ENCODE data around the gene ARF6. TPM values are rescaled to one million over a fixed set of nuclear protein-coding genes. Genes with fewer than 3 reads are reported as not detected.

The ARF6 gene
- total and polyA plus RNA-seq, 10 of the 15 experiments (the other 5 are each of a cell fraction or from before 2014, with no cell fraction given), result 46.8 to 128 (median 71.9) TPM

- H3K27ac ChIP-seq (ENCODE audit: control insufficient read depth, insufficient read depth), result peak overlapping the region; percentile 99
- FAIRE-seq, result no peak
- H3K4me3 ChIP-seq, result peak overlapping the region; percentile 79
- WGBS (ENCODE audit: insufficient coverage, insufficient replicate concordance, low lambda C conversion rate, missing lambda C conversion rate), result 2% methylated on average over 29 of the region's 30 CpGs
- intact Hi-C loops (cut with micrococcal nuclease; ENCODE audit: unreplicated experiment) (loop anchor here (1.0 to 5.0 kb wide), 6 partner anchors 141 to 450 kb away; partner anchors contain the start of genes DMAC2L, L2HGDH and SOS2), in situ Hi-C loops (cut with MboI) (loop anchor here (10.0 kb wide), 1 partner anchor 233 kb away; no protein-coding TSS in a partner anchor)
- peak overlapping the region; percentile 100 for H2AFZ ChIP-seq (ENCODE audit: control insufficient read depth, low read depth, low read length)
- RAD21 ChIA-PET (ENCODE audit: unreplicated experiment), result interaction anchor here (0.5 to 6.3 kb wide), 29 partner anchors 10 to 671 kb away, joined by 3 to 80 read pairs (median 7); partner anchors contain the start of genes ARF6, DNAAF2, KLHDC2 and MGAT2
- CTCF ChIA-PET, result interaction anchor here (0.6 to 13.8 kb wide), 45 partner anchors 9 to 530 kb away, joined by 3 to 243 read pairs (median 5); partner anchors contain the start of genes ARF6, NEMF, RPL36AL and SOS2
- H3K36me3 ChIP-seq (ENCODE audit: control insufficient read depth in 2 of 2, insufficient read depth in 2 of 2, low read length in 1 of 2), result no peaks in the 10 kb centered on the region
- SMC1A ChIA-PET (ENCODE audit: uncharacterized antibody, unreplicated experiment), result interaction anchor here (0.6 to 11.4 kb wide), 26 partner anchors 10 to 448 kb away, joined by 3 to 91 read pairs (median 6); partner anchors contain the start of genes ARF6 and NEMF
- POLR2A ChIA-PET, result interaction anchor here (0.5 to 5.1 kb wide), 28 partner anchors 10 to 838 kb away, joined by 3 to 54 read pairs (median 5); partner anchors contain the start of genes MGAT2, NEMF, RPL36AL and VCPKMT
- BruUV-seq (replicated peaks), result no TSS peak
- no peaks in the 10 kb centered on the region for H3K27me3 ChIP-seq (replicated peaks in 1 of 2; ENCODE audit: control insufficient read depth in 2 of 2, insufficient read depth in 2 of 2, low read length in 1 of 2)
- DNase-seq (ENCODE audit: low read depth, low spot score), result no peak
- peak overlapping the region; percentile 100 for H3K9ac ChIP-seq (ENCODE audit: control insufficient read depth, insufficient read depth, low read length)
- ATAC-seq, result peak; percentile 5
- no peaks in the 10 kb centered on the region; the same call in 1 of the 3 replicates for H3K9me3 ChIP-seq (replicated peaks; ENCODE audit: control insufficient read depth, insufficient read depth, low read length)
- peak overlapping the region; percentile 66 for H3K4me2 ChIP-seq (ENCODE audit: control insufficient read depth, insufficient read depth)
- H4K20me1 ChIP-seq (ENCODE audit: control insufficient read depth, insufficient read depth), result no peaks in the 10 kb centered on the region
- peaks cover 11% of the 10 kb centered on the region for H3K79me2 ChIP-seq (ENCODE audit: control insufficient read depth, insufficient read depth, low read length)
- peaks cover 8% of the 10 kb centered on the region for H3K4me1 ChIP-seq (ENCODE audit: control insufficient read depth, insufficient read depth, low read length)
- peak; percentile 17; the same call in 1 of the 2 replicates for TF ChIP-seq HCFC1 (IDR thresholded peaks at IDR 0.05; ENCODE audit: low read length)
- TF ChIP-seq STAT1 (conservative IDR thresholded peaks at IDR 0.05), result 0 out of 2 replicates have a peak, but pooled peaks have one; percentile 51
- TF ChIP-seq ZBTB40 (IDR thresholded peaks at IDR 0.05; ENCODE audit: borderline replicate concordance), result no peak
- no peak for TF ChIP-seq BACH1 (IDR thresholded peaks at IDR 0.05; ENCODE audit: borderline replicate concordance)
- TF ChIP-seq NR2C2 (IDR thresholded peaks at IDR 0.05; ENCODE audit: borderline replicate concordance, control insufficient read depth, insufficient read length, low read depth), result no peak
- peak; percentile 91 for TF ChIP-seq RUNX3 (IDR thresholded peaks at IDR 0.05; ENCODE audit: low read length)
- 0 out of 2 replicates have a peak, but pooled peaks have one; percentile 39 for TF ChIP-seq NR2C1 (IDR thresholded peaks at IDR 0.05)
- no peak for TF ChIP-seq CEBPZ (IDR thresholded peaks at IDR 0.05; ENCODE audit: low read depth, low read length)
- TF ChIP-seq MEF2A (IDR thresholded peaks at IDR 0.05; ENCODE audit: insufficient read depth, low read depth, low read length), result peak; percentile 70
- peak; percentile 64 for TF ChIP-seq RAD21 (IDR thresholded peaks at IDR 0.05; ENCODE audit: insufficient read depth, low read depth, low read length)
- TF ChIP-seq MTA2 (IDR thresholded peaks at IDR 0.05; ENCODE audit: low read depth), result no peak
- TF ChIP-seq NFIC (IDR thresholded peaks at IDR 0.05; ENCODE audit: low read depth, low read length), result 0 out of 2 replicates have a peak, but pooled peaks have one; percentile 27
- TF ChIP-seq NBN (IDR thresholded peaks at IDR 0.05), result no peak
- 0 out of 2 replicates have a peak, but pooled peaks have one; percentile 72 for TF ChIP-seq TCF12 (IDR thresholded peaks at IDR 0.05; ENCODE audit: low read depth, low read length)
- TF ChIP-seq CHD1 (IDR thresholded peaks at IDR 0.05; ENCODE audit: low read depth, low read length), result peak; percentile 9; the same call in 1 of the 2 replicates
- peak; percentile 44; the same call in 1 of the 2 replicates for TF ChIP-seq SMAD5 (IDR thresholded peaks at IDR 0.05; ENCODE audit: low read depth)
Measured at GRCh38 chr14:49862089-49862673, 30.7 kb upstream of the ARF6 start.
